HepG2 (cell line): ENCODE data around the gene RTP4.

Experiments used
- FOXM1 ChIP-seq: sonication (generic); formaldehyde crosslinking; IDR thresholded peaks from 2 replicates; pipeline ENCODE4 v1.5.0; 2020; ENCODE audit warnings: missing genetic modification reagents
- MTA1 ChIP-seq: sonication (generic); formaldehyde crosslinking; IDR thresholded peaks from 2 replicates; pipeline ENCODE4 v1.4.0; 2020; ENCODE audit warnings: missing genetic modification reagents, mild to moderate bottlenecking, borderline replicate concordance
- MTA3 ChIP-seq: sonication (generic); formaldehyde crosslinking; IDR thresholded peaks from 2 replicates; pipeline ENCODE4 v1.4.0; 2020; ENCODE audit warnings: missing genetic modification reagents
- NFIC ChIP-seq: IDR thresholded peaks from 2 replicates; pipeline ENCODE4 v1.6.1; 2012; ENCODE audit warnings: mild to moderate bottlenecking, low read length, inconsistent platforms
- POLR2A ChIP-seq, 2 experiments: IDR thresholded peaks; 2 replicates each; pipeline ENCODE4 v1.6.1; 2011; ENCODE audit warnings: low read depth in 2 of 2, low read length in 2 of 2, mild to moderate bottlenecking in 1 of 2, moderate library complexity in 1 of 2; ENCODE audit not compliant: insufficient read depth in 1 of 2
- PRDM10 ChIP-seq: sonication (generic); formaldehyde crosslinking; IDR thresholded peaks from 2 replicates; pipeline ENCODE4 v1.4.0; 2020; ENCODE audit warnings: low read depth, missing genetic modification reagents
- SP1 ChIP-seq, 2 experiments: fragments of 450-650 bp in 1 of 2; sonication (generic) in 1 of 2; formaldehyde crosslinking in 1 of 2; IDR thresholded peaks; 2 replicates each; pipeline versions ENCODE4 v1.4.0 to v1.6.1; 2016 to 2020; ENCODE audit warnings: missing genetic modification reagents in 1 of 2
- STAT6 ChIP-seq: sonication (generic); formaldehyde crosslinking; IDR thresholded peaks from 2 replicates; pipeline ENCODE4 v1.4.0; 2020; ENCODE audit warnings: missing genetic modification reagents, mild to moderate bottlenecking, borderline replicate concordance
- ZNF530 ChIP-seq: sonication (generic); formaldehyde crosslinking; IDR thresholded peaks from 2 replicates; pipeline ENCODE4 v1.5.0; 2020; ENCODE audit warnings: low read depth, mild to moderate bottlenecking, missing genetic modification reagents
- ZNF644 ChIP-seq: IDR thresholded peaks from 2 replicates; pipeline ENCODE4 v1.6.1; 2016; ENCODE audit warnings: low read depth
- ZNF709 ChIP-seq: sonication (generic); formaldehyde crosslinking; IDR thresholded peaks from 2 replicates; pipeline ENCODE4 v1.5.0; 2020; ENCODE audit warnings: mild to moderate bottlenecking, missing genetic modification reagents

DNA sequence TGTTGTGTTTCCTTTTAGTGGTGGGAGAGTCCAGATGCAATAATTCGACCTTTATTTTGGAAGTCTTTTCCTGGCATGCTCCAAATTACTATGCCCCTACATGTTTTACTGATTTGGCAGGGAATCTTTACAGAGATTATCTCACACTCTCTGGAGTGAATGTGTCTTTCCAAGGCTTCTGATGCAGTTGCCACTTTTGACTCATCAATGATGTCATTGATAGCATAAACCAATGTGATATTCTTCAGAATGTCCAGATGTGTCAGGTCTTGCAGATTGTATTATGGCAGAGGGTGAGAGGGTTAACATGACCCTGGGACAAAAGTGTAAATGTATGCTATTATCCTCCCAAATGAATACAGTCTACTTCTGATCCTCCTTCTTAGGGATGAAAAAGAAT lies 9.7 kb downstream of the RTP4 start:
- TF ChIP-seq ZNF530 (CRISPR knock-in tag) (no peak), MTA3 (no peak), NFIC (no peak), MTA1 (no peak), PRDM10 (CRISPR knock-in tag) (no peak), ZNF709 (CRISPR knock-in tag) (no peak), ZNF644 (no peak), STAT6 (no peak), POLR2A (IDR thresholded peaks at IDR 0.05; ENCODE audit: insufficient read depth in 1 of 2, low read depth in 2 of 2, low read length in 2 of 2) (no peak), SP1 (IDR thresholded peaks at IDR 0.05) (no peak), SP1 (CRISPR knock-in tag; IDR thresholded peaks at IDR 0.05) (no peak), FOXM1 (CRISPR knock-in tag) (no peak)
